Peyer's patch (tissue), 4 donors: Measurements from ENCODE around the gene MAP3K12.
"Not testable (repeated sequence)": the region's sequence is repeated elsewhere in the genome, so short reads cannot be mapped to it uniquely, and the experiment has no call there.

Experiments used
- POLR2A ChIP-seq, 2 donors: fragments of 450-650 bp; IDR thresholded peaks; one replicate each; pipeline ENCODE4 v1.5.1; 2017; ENCODE audit warnings: antibody characterized with exemption in 2 of 2, mild to moderate bottlenecking in 2 of 2, moderate library complexity in 2 of 2
- TF ChIP-seq, protein P1 (sequence below), 6 experiments: fragments of 450-650 bp in 4 of 6; fragments of 200-600 bp in 2 of 6; sonication (generic) in 1 of 6; IDR thresholded peaks; one replicate each; pipeline ENCODE4 v1.5.1; 2017 to 2019; ENCODE audit warnings: antibody characterized with exemption in 6 of 6, mild to moderate bottlenecking in 3 of 6, moderate library complexity in 1 of 6

DNA sequence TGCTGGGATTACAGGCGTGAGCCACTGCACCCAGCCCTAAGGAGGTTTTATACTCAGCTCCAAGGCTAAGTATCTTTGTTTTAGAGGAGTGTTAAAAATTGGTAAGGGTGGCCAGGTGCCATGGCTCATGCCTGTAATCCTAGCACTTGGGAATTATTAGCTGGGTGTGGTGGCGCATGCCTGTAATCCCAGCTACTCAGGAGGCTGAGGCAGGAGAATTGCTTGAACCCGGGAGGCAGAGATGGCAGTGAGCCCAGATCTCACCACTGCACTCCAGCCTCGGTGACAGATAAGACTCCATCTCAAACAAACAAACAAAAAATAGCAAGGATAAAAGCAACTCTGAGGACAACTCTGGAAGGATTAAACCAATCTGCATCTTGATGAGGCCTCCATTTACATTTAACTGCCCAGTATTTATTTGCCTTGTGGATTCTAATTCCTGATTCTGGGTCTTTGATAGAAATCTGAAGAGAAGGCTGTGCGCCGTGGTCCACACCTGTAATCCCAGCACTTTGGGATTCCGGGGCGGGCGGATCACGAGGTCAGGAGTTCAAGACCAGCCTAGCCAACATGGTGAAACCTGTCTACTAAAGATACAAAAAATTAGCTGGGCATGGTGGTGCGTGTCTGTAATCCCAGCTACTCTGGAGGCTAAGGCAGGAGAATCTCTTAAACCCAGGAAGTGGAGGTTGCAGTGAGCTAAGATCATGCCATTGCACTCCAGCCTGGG is 54.5 kb downstream of the MAP3K12 start:
- TF ChIP-seq, protein P1, sequence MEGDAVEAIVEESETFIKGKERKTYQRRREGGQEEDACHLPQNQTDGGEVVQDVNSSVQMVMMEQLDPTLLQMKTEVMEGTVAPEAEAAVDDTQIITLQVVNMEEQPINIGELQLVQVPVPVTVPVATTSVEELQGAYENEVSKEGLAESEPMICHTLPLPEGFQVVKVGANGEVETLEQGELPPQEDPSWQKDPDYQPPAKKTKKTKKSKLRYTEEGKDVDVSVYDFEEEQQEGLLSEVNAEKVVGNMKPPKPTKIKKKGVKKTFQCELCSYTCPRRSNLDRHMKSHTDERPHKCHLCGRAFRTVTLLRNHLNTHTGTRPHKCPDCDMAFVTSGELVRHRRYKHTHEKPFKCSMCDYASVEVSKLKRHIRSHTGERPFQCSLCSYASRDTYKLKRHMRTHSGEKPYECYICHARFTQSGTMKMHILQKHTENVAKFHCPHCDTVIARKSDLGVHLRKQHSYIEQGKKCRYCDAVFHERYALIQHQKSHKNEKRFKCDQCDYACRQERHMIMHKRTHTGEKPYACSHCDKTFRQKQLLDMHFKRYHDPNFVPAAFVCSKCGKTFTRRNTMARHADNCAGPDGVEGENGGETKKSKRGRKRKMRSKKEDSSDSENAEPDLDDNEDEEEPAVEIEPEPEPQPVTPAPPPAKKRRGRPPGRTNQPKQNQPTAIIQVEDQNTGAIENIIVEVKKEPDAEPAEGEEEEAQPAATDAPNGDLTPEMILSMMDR (IDR thresholded peaks at IDR 0.05): not testable (repeated sequence)
- not testable (repeated sequence) for TF ChIP-seq POLR2A (IDR thresholded peaks at IDR 0.05)
